ENCODE measurements around the gene LILRB5. TPM values are rescaled to one million over a fixed set of nuclear protein-coding genes. Genes with fewer than 3 reads are reported as not detected.

The LILRB5 gene
- total RNA-seq, 1 experiment from 2014 or later: 0.05 TPM

- ChIA-PET POLR2A (no interaction called here), CTCF (no interaction called here)
- intact Hi-C loops (cut with micrococcal nuclease; ENCODE audit: unreplicated experiment): no loop called here
- Histone ChIP-seq H3K36me3 (ENCODE audit: control insufficient read depth, insufficient read depth, low read length) (no peaks in the 10 kb centered on the region), H3K27ac (ENCODE audit: low read length) (no peak overlapping the region), H3K27me3 (ENCODE audit: control insufficient read depth, insufficient read depth, low read length) (no peaks in the 10 kb centered on the region), H3K4me1 (ENCODE audit: control insufficient read depth, insufficient read depth, low read length) (peaks cover 4% of the 10 kb centered on the region; the same call in 1 of the 2 replicates), H3K9me3 (ENCODE audit: control insufficient read depth, insufficient read depth, low read depth, low read length) (no peaks in the 10 kb centered on the region), H3K4me3 (ENCODE audit: low read depth in 2 of 2, low read length in 2 of 2) (no peak overlapping the region)
- in situ Hi-C loops (cut with HindIII; ENCODE audit: low pct_unique_long_range_greater_than_20kb, low sequenced_read_pairs): no loop called here
- no TSS peak for BruUV-seq (replicated peaks)
- TF ChIP-seq CTCF (IDR thresholded peaks at IDR 0.05) (no peak), SIN3A (IDR thresholded peaks at IDR 0.05; ENCODE audit: borderline replicate concordance, insufficient read depth, low read depth, low read length) (no peak), REST (IDR thresholded peaks at IDR 0.05; ENCODE audit: insufficient read depth in 1 of 2, low read depth in 2 of 2, low read length in 1 of 2) (no peak)
- DNase-seq (ENCODE audit: low read depth, low spot score) (no peak), ATAC-seq (no peak)
These were observed 23.1 kb downstream of the LILRB5 start for GRCh38 chr19:54233941-54234340.

GRCh38 chr19:54231077-54231931, 25.8 kb downstream of the LILRB5 start:
- no peaks in the 10 kb centered on the region for H3K9me3 ChIP-seq (ENCODE audit: control insufficient read depth, insufficient read depth, low read depth, low read length)
- no peaks in the 10 kb centered on the region for H3K36me3 ChIP-seq (ENCODE audit: control insufficient read depth, insufficient read depth, low read length)
- ATAC-seq (peak; percentile 99), DNase-seq (ENCODE audit: low read depth, low spot score) (no peak)
- no peaks in the 10 kb centered on the region for H3K27me3 ChIP-seq (ENCODE audit: control insufficient read depth, insufficient read depth, low read length)
- ChIA-PET POLR2A (interaction anchor here (0.6 kb wide), 1 partner anchor 15 kb away, joined by 8 read pairs; no protein-coding TSS in a partner anchor), CTCF (interaction anchor here (0.7 to 1.0 kb wide), 2 partner anchors 16 to 40 kb away, joined by 3 read pairs; partner anchors contain the start of gene TSEN34)
- in situ Hi-C loops (cut with HindIII; ENCODE audit: low pct_unique_long_range_greater_than_20kb, low sequenced_read_pairs) (no loop called here), intact Hi-C loops (cut with micrococcal nuclease; ENCODE audit: unreplicated experiment) (no loop called here)
- TF ChIP-seq CTCF (IDR thresholded peaks at IDR 0.05) (peak; percentile 99), POLR2AphosphoS5 (IDR thresholded peaks at IDR 0.05; ENCODE audit: low read depth, low read length) (no peak)
- no peak overlapping the region for H3K27ac ChIP-seq (ENCODE audit: low read length)
- peaks cover 4% of the 10 kb centered on the region; the same call in 1 of the 2 replicates for H3K4me1 ChIP-seq (ENCODE audit: control insufficient read depth, insufficient read depth, low read length)
- BruUV-seq (replicated peaks): no TSS peak
- no peak overlapping the region for H3K4me3 ChIP-seq (ENCODE audit: low read depth in 2 of 2, low read length in 2 of 2)
